NCI-H510A treated with DMSO at 0.1 percent for 48 hours (cell line): Measurements from ENCODE around the gene PCDHGA8.
"Not testable (repeated sequence)": the region's sequence is repeated elsewhere in the genome, so short reads cannot be mapped to it uniquely, and the experiment has no call there.

Source experiments
- DNase-seq: peaks from one replicate; lab custom pipeline; 2025; lab: John Stamatoyannopoulos, UW

The PCDHGA8 gene

GRCh38 chr5:141371572-141372475 is 20.6 kb upstream of the PCDHGA8 start:
- DNase-seq: no peak

GRCh38 chr5:141373673-141374317 is 18.6 kb upstream of the PCDHGA8 start, which contains the start of gene PCDHGA6:
Gene PCDHGA6, plus strand, starts transcription at chr5:141373891. Its CDS starts 193 bp downstream, at chr5:141374084.
- DNase-seq: no peak

- DNase-seq: no peak
Observed at GRCh38 chr5:141374627-141375026, 17.8 kb upstream of the PCDHGA8 start.

GRCh38 chr5:141375444-141376155 is 16.8 kb upstream of the PCDHGA8 start:
- not testable (repeated sequence) for DNase-seq

GRCh38 chr5:141382469-141383294 is 9.8 kb upstream of the PCDHGA8 start, which contains the start of gene PCDHGA7:
Gene PCDHGA7, plus strand, starts transcription at chr5:141382742. Its CDS starts 158 bp downstream, at chr5:141382900.
- DNase-seq: peak; percentile 24

- no peak for DNase-seq
Observed at GRCh38 chr5:141383345-141383744, 9.1 kb upstream of the PCDHGA8 start.

GRCh38 chr5:141384471-141385267 is 7.8 kb upstream of the PCDHGA8 start:
- DNase-seq: no peak

- not testable (repeated sequence) for DNase-seq
Observed at GRCh38 chr5:141387557-141388311, 4.7 kb upstream of the PCDHGA8 start, which contains the start of gene PCDHGB4. Gene PCDHGB4, plus strand, starts transcription at chr5:141387698. Its CDS starts 187 bp downstream, at chr5:141387885.

- no peak for DNase-seq
Observed at GRCh38 chr5:141388661-141389060, 3.8 kb upstream of the PCDHGA8 start.

GRCh38 chr5:141389153-141390042 is 3.0 kb upstream of the PCDHGA8 start:
- DNase-seq: no peak

GRCh38 chr5:141393267-141393666 is 834 bp downstream of the PCDHGA8 start:
- no peak for DNase-seq

- DNase-seq: not testable (repeated sequence)
Observed at GRCh38 chr5:141394401-141395187, 2.2 kb downstream of the PCDHGA8 start.

GRCh38 chr5:141397756-141398551 is 5.5 kb downstream of the PCDHGA8 start, which contains the start of gene PCDHGB5:
Gene PCDHGB5, plus strand, starts transcription at chr5:141397947. Its CDS starts 181 bp downstream, at chr5:141398128.
- not testable (repeated sequence) for DNase-seq

GRCh38 chr5:141398608-141399007 is 6.2 kb downstream of the PCDHGA8 start:
- no peak for DNase-seq

GRCh38 chr5:141399555-141400258 is 7.3 kb downstream of the PCDHGA8 start:
- no peak for DNase-seq
